ENCODE data around the gene C10orf71. TPM values are rescaled to one million over a fixed set of nuclear protein-coding genes. Genes with fewer than 3 reads are reported as not detected.

The C10orf71 gene
- total RNA-seq = 0.18 TPM

- intact Hi-C loops (cut with DNase I) = no loop called here
- peak; percentile 43 for ATAC-seq
- DNase-seq (ENCODE audit: low spot score) = no peak
These were observed at the start of gene C10orf71 for GRCh38 chr10:49298983-49299815. TSS of gene C10orf71 (plus strand) at chr10:49299170. CDS start at chr10:49322546, 23,376 bp downstream.

DNA sequence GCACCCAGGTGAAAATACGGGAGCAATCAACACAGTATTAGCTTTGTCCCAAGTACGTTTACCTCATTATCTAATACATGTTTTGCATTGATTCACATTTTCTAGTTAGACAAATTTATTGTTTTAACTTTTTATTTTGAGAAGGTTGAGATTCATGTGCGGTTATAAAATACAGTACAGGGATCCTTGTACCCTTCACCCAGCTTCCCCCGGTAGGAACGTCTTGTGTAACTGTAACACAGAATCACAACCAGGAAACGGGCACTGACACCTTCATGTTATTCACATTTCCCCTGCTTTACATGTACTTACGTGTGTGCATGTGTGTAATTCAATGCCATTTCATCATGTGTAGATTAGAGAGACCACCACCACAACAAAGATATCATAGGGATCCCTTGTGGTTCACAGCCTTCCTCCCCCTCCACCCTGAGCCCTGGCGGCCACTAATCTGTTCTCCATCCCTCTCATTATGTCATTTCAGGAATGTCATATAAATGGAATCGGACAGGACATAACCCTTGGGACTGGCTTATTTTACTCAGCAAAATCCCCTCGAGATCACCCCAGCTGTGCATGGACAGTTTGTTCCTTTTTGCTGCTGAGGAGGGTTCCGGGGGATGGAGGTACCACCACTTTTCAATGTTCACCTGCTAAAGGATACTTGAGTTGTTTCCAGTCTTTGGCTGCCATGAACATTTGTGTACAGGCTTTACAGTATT, 46.5 kb upstream of the C10orf71 start:
- DNase-seq (ENCODE audit: low spot score) = no peak
- no peak for ATAC-seq
- intact Hi-C loops (cut with DNase I) = no loop called here

GRCh38 chr10:49253340-49253906, 45.5 kb upstream of the C10orf71 start:
- ATAC-seq (no peak), DNase-seq (ENCODE audit: low spot score) (no peak)
- intact Hi-C loops (cut with DNase I) = no loop called here

GRCh38 chr10:49254150-49254549, 44.8 kb upstream of the C10orf71 start:
- DNase-seq (ENCODE audit: low spot score) = no peak
- intact Hi-C loops (cut with DNase I) = no loop called here
- no peak for ATAC-seq

GRCh38 chr10:49254556-49255318, 44.2 kb upstream of the C10orf71 start:
- ATAC-seq (peak; percentile 42), DNase-seq (ENCODE audit: low spot score) (no peak)
- intact Hi-C loops (cut with DNase I) = no loop called here

GRCh38 chr10:49255883-49256282, 43.1 kb upstream of the C10orf71 start:
- intact Hi-C loops (cut with DNase I) = no loop called here
- ATAC-seq (no peak), DNase-seq (ENCODE audit: low spot score) (no peak)

DNA sequence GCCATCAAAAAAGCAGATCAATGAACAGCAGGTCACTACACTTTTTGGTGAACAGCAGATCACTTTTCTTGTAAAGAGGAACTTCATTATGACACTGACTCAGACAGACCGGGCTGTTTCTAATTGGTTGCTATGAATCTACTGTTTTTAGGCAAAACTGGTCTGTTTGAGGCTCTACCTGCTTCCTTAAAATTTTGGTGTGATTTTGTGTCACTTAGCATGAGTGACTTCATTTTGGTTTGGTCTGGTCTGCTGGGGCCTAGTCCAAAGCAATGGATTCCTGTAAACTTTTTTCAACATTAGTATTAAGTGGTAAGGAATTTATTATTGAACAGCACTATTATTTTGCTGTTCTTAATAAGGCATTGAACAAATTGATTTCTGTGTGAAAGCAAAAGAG, 41.8 kb upstream of the C10orf71 start:
- DNase-seq (ENCODE audit: low spot score) (no peak), ATAC-seq (no peak)
- intact Hi-C loops (cut with DNase I) = no loop called here

GRCh38 chr10:49257626-49258349, 41.2 kb upstream of the C10orf71 start:
- DNase-seq (ENCODE audit: low spot score) = no peak
- ATAC-seq = no peak
- intact Hi-C loops (cut with DNase I) = no loop called here

- intact Hi-C loops (cut with DNase I) = no loop called here
- ATAC-seq (no peak), DNase-seq (ENCODE audit: low spot score) (no peak)
These were observed 40.7 kb upstream of the C10orf71 start for GRCh38 chr10:49258350-49258683.

DNA sequence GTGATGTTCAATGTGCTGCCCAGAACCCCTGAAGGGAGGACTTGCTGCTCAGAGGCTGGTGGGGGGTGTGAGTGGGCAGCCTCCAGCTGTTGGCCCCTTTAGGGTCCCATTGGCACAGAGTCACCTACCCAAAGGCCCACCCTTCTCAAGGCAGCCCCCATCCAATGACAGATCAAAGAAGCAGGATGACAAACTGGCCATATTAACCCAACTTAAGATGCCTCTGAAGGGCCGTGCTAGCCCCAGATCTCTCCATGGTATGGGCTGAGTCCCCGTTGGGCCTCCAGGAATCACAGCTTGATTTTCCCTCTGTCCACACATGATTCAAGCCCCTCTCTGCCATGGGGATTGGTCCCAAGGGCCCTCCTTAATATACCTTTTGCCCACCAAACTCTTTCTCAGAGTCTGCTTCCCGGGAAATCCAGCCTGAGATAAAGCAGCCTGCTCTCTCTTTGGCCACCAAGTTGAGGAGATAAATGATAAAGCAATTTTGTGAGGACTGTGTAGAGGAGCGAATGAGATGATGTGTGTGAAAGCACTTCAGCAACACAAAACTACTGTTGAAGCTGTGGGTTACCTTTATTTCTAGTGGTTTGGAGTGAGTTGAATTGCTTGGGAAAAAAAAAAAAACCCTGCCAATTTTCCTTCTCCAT, 38.2 kb upstream of the C10orf71 start:
- DNase-seq (ENCODE audit: low spot score) = no peak
- intact Hi-C loops (cut with DNase I) = no loop called here
- no peak for ATAC-seq

GRCh38 chr10:49263591-49263990, 35.4 kb upstream of the C10orf71 start:
- ATAC-seq = no peak
- no peak for DNase-seq (ENCODE audit: low spot score)
- intact Hi-C loops (cut with DNase I) = no loop called here

- ATAC-seq (no peak), DNase-seq (ENCODE audit: low spot score) (no peak)
- intact Hi-C loops (cut with DNase I) = no loop called here
These were observed 34.7 kb upstream of the C10orf71 start for GRCh38 chr10:49264177-49264677.

- no peak for DNase-seq (ENCODE audit: low spot score)
- ATAC-seq = no peak
- intact Hi-C loops (cut with DNase I) = no loop called here
These were observed 33.1 kb upstream of the C10orf71 start for GRCh38 chr10:49265885-49266284.

DNA sequence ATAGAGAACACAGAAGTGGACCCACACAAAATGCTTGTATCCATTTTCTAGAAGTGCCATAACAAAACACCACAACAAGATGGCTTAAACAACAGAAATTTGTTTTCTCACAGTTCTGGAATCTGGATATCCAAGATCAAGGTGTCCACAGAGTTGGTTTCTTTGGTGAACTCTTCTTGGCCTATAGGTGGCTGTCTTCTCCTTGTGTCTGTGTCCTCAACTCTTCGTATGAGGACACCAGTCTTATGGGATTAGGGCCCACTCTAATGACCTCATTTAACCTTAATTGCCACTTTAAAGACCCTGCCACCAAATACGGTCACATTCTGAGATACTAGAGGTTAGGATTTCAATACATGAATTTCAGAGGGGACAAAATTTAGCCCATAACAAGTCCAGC, 30.8 kb upstream of the C10orf71 start:
- intact Hi-C loops (cut with DNase I) = no loop called here
- no peak for ATAC-seq
- no peak for DNase-seq (ENCODE audit: low spot score)

DNA sequence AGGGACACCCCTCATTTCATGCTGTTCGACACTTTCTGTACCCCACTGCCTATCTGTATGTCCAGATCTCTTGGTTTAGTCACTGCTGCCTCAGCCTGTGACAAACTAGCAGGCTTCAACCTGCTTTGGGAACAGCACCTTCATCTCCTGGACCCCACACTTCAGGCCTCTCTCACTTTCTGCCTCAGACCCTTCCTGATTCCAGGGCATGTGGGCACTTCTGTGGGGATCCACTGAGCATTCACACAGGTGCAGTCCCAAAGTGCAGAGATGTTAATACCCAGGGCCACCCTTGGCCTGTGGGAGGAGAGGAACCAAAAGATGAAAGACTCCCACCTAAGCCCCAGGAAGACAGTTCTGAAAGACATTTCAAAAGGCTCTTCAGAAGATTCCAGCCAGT, 29.4 kb upstream of the C10orf71 start:
- no peak for DNase-seq (ENCODE audit: low spot score)
- intact Hi-C loops (cut with DNase I) = no loop called here
- ATAC-seq = no peak

DNA sequence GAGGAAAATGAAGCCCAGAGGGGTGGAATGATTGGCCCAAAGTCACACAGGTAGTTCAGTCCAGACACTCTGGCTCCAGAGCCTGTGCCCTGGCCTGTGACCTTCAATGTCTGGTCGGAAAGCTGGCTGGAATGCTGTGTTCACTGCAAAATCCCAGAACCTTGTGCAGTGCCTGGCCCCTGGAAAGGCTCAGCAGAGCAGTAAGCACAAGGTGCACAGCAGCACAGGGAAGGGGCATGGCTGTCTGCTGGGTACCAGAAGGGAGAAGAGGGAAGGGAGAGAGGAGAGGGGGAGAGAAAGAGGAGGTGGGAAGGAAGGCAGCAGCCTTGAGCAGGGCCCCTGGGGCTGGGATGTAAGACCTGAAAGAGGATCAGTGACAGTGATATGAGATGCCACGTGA, 28.4 kb upstream of the C10orf71 start:
- no peak for ATAC-seq
- DNase-seq (ENCODE audit: low spot score) = no peak
- intact Hi-C loops (cut with DNase I) = no loop called here

DNA sequence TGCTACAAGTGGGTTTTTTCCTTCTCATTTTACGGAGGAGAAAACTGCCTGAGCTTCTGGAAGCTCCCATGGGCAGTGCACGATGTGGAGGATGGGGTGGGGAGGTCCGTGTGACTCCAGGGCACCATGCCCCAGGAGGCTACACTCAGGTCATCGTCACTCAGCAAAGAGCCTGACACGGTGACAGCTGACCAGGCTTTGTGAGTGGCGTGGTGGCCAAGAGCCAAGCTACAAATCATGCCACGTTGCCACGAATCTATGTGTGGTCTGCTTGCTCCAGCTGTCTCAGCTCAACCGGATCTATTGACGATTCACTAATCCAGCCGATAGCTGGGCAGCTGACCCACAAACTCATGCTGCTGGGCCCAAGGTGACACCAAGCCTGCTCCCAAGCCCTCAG, 27.6 kb upstream of the C10orf71 start:
- no peak for DNase-seq (ENCODE audit: low spot score)
- no peak for ATAC-seq
- intact Hi-C loops (cut with DNase I) = no loop called here
